GM23338 (cell line): ENCODE results near the gene CCN5. TPM values are rescaled to one million over a fixed set of nuclear protein-coding genes. Genes with fewer than 3 reads are reported as not detected.

Source experiments
- ATAC-seq: fragments of 200-7000 bp; cut with Tn5 transposase; 3 replicates; pipeline ENCODE4 v1.9.1; 2020
- DNase-seq: peaks from one replicate; pipeline ENCODE4 v3.0.0-alpha.2; 2015; ENCODE audit warnings: low spot score
- H2AFZ ChIP-seq: fragments of 200-600 bp; sonication (generic); 2 replicates; pipeline ENCODE4 v1.8.0; 2016; ENCODE audit warnings: antibody characterized with exemption, mild to moderate bottlenecking, moderate library complexity
- H3F3A ChIP-seq: fragments of 200-600 bp; sonication (generic); replicated peaks from 2 replicates; pipeline ENCODE4 v1.8.0; 2017; ENCODE audit warnings: antibody characterized with exemption, mixed run types, low read depth
- H3K27ac ChIP-seq: fragments of 200-600 bp; sonication (generic); 2 replicates; pipeline ENCODE4 v1.6.1; 2016; ENCODE audit warnings: low read depth
- H3K27me3 ChIP-seq: fragments of 200-600 bp; sonication (generic); 2 replicates; pipeline ENCODE4 v1.8.0; 2016; ENCODE audit warnings: mild to moderate bottlenecking, mixed run types, moderate library complexity; ENCODE audit not compliant: insufficient read depth
- H3K36me3 ChIP-seq: fragments of 200-600 bp; sonication (generic); 2 replicates; pipeline ENCODE4 v1.8.0; 2016; ENCODE audit warnings: mild to moderate bottlenecking; ENCODE audit not compliant: insufficient read depth
- H3K4me1 ChIP-seq: fragments of 200-600 bp; sonication (generic); 2 replicates; pipeline ENCODE4 v1.8.0; 2016; ENCODE audit warnings: mild to moderate bottlenecking, moderate library complexity; ENCODE audit not compliant: insufficient read depth
- H3K4me2 ChIP-seq: fragments of 200-600 bp; sonication (generic); 2 replicates; pipeline ENCODE4 v1.7.1; 2017; ENCODE audit warnings: mixed run types
- H3K4me3 ChIP-seq: fragments of 200-600 bp; sonication (generic); 2 replicates; pipeline ENCODE4 v1.6.1; 2016; ENCODE audit warnings: mixed run types
- H3K79me2 ChIP-seq: fragments of 200-600 bp; sonication (generic); replicated peaks from 2 replicates; pipeline ENCODE4 v1.8.0; 2017; ENCODE audit warnings: mild to moderate bottlenecking; ENCODE audit not compliant: insufficient read depth
- H3K9me2 ChIP-seq: fragments of 200-600 bp; sonication (generic); 2 replicates; pipeline ENCODE4 v1.8.0; 2017; ENCODE audit not compliant: insufficient read depth
- H4K20me1 ChIP-seq: fragments of 200-600 bp; sonication (generic); replicated peaks from 2 replicates; pipeline ENCODE4 v1.8.0; 2017; ENCODE audit warnings: mild to moderate bottlenecking; ENCODE audit not compliant: insufficient read depth
- H3K27ac Mint-ChIP-seq: 2 replicates; pipeline ENCODE4 v1.8.0; 2020; ENCODE audit warnings: inconsistent platforms, mild to moderate bottlenecking, moderate library complexity, mixed read lengths
- H3K27me3 Mint-ChIP-seq: 3 replicates; pipeline ENCODE4 v1.8.0; 2022; ENCODE audit warnings: low read depth, mild to moderate bottlenecking, moderate library complexity, mixed read lengths, inconsistent platforms; ENCODE audit not compliant: insufficient read depth, poor library complexity
- H3K36me3 Mint-ChIP-seq: 3 replicates; pipeline ENCODE4 v1.8.0; 2021; ENCODE audit warnings: low read depth, mild to moderate bottlenecking, inconsistent platforms, moderate library complexity, mixed read lengths
- H3K4me1 Mint-ChIP-seq: 3 replicates; pipeline ENCODE4 v1.8.0; 2020; ENCODE audit warnings: mild to moderate bottlenecking, inconsistent platforms, mixed read lengths
- H3K4me3 Mint-ChIP-seq: 3 replicates; pipeline ENCODE4 v1.8.0; 2021; ENCODE audit warnings: moderate library complexity, mild to moderate bottlenecking, inconsistent platforms, mixed read lengths
- H3K9me3 Mint-ChIP-seq: 3 replicates; pipeline ENCODE4 v1.8.0; 2020; ENCODE audit warnings: moderate library complexity, mild to moderate bottlenecking, inconsistent platforms, mixed read lengths
- CREB1 ChIP-seq: fragments of 250-450 bp; sonication (Bioruptor Pico); IDR thresholded peaks from 2 replicates; pipeline ENCODE4 v1.5.0; 2020; ENCODE audit warnings: low read depth, mild to moderate bottlenecking, moderate library complexity
- CTCF ChIP-seq, 2 experiments: fragments of 200-600 bp in 1 of 2; sonication (generic) in 1 of 2; conservative IDR thresholded peaks; 2 replicates each; pipeline versions ENCODE4 v1.5.1 to v1.6.1; 2016 to 2017; ENCODE audit warnings: antibody characterized with exemption in 2 of 2, low read depth in 2 of 2, mild to moderate bottlenecking in 2 of 2, moderate library complexity in 1 of 2
- NANOG ChIP-seq: IDR thresholded peaks from 2 replicates; pipeline ENCODE4 v1.6.1; 2016; ENCODE audit warnings: antibody characterized with exemption, borderline replicate concordance
- POLR2AphosphoS5 ChIP-seq: IDR thresholded peaks from 2 replicates; pipeline ENCODE4 v1.6.1; 2016; ENCODE audit warnings: antibody characterized with exemption, low read depth
- REST ChIP-seq: IDR thresholded peaks from one replicate; pipeline ENCODE4 v1.6.1; 2018; ENCODE audit warnings: antibody characterized with exemption; ENCODE audit not compliant: unreplicated experiment
- STAT1 ChIP-seq: IDR thresholded peaks from one replicate; pipeline ENCODE4 v1.6.1; 2016; ENCODE audit warnings: antibody characterized with exemption; ENCODE audit not compliant: unreplicated experiment
- ZNF331 ChIP-seq: fragments of 250-450 bp; sonication (Bioruptor Pico); IDR thresholded peaks from 2 replicates; pipeline ENCODE4 v1.5.0; 2020; ENCODE audit warnings: low read depth, mild to moderate bottlenecking, moderate library complexity
- ZNF462 ChIP-seq: fragments of 250-450 bp; sonication (Bioruptor Pico); IDR thresholded peaks from 2 replicates; pipeline ENCODE4 v1.5.0; 2020; ENCODE audit warnings: mild to moderate bottlenecking, moderate library complexity
- polyA plus RNA-seq: library from polyadenylated mRNA; unstranded; fragments of >200 nt; fragmentation: Nextera tagmentation; extraction: Ambion mirVana; gene quantifications from 2 replicates; pipeline ENCODE4 v1.2.1, GENCODE V29; 2016
- total RNA-seq: library from RNA; depleted of rRNA; stranded (reverse); fragments of >200 nt; shearing (Covaris generic); gene quantifications from 2 replicates; pipeline ENCODE4 v1.2.3, GENCODE V29; 2014

The CCN5 gene
- total and polyA plus RNA-seq, 2 experiments from 2014 or later = not detected

GRCh38 chr20:44691424-44692423, 23.4 kb upstream of the CCN5 start:
- Histone ChIP-seq H4K20me1 (no peaks in the 10 kb centered on the region), H3K9me2 (no peaks in the 10 kb centered on the region), H2AFZ (no peak overlapping the region), H3K27ac (no peak overlapping the region), H3K27me3 (no peaks in the 10 kb centered on the region), H3K4me1 (peaks cover 5% of the 10 kb centered on the region; the same call in 1 of the 2 replicates), H3K36me3 (no peaks in the 10 kb centered on the region), H3K79me2 (no peaks in the 10 kb centered on the region), H3K4me3 (no peak overlapping the region), H3F3A (no peaks in the 10 kb centered on the region), H3K4me2 (no peak overlapping the region)
- peaks cover 2% of the 10 kb centered on the region; the same call in 2 of the 3 replicates for H3K4me1 Mint-ChIP-seq
- H3K27ac Mint-ChIP-seq = no peak overlapping the region
- no peak for TF ChIP-seq STAT1
- TF ChIP-seq CTCF (conservative IDR thresholded peaks at IDR 0.05; ENCODE audit: low read depth in 2 of 2) = no peak
- no peak for TF ChIP-seq CREB1 (CRISPR knock-in tag)
- no peak for TF ChIP-seq NANOG
- no peak for TF ChIP-seq ZNF331
- H3K4me3 Mint-ChIP-seq = no peak overlapping the region
- no peak for ATAC-seq
- no peak for DNase-seq
- peaks cover 8% of the 10 kb centered on the region for H3K27me3 Mint-ChIP-seq
- peaks cover 3% of the 10 kb centered on the region; the same call in 1 of the 3 replicates for H3K9me3 Mint-ChIP-seq
- no peaks in the 10 kb centered on the region for H3K36me3 Mint-ChIP-seq

GRCh38 chr20:44692932-44693480, 22.2 kb upstream of the CCN5 start:
- no peaks in the 10 kb centered on the region for H3K36me3 Mint-ChIP-seq
- Histone ChIP-seq H3F3A (no peaks in the 10 kb centered on the region), H3K36me3 (no peaks in the 10 kb centered on the region), H3K4me3 (no peak overlapping the region), H3K27ac (no peak overlapping the region), H4K20me1 (no peaks in the 10 kb centered on the region), H3K4me1 (peaks cover 5% of the 10 kb centered on the region; the same call in 1 of the 2 replicates), H3K4me2 (no peak overlapping the region), H2AFZ (no peak overlapping the region; the same call in 1 of the 2 replicates), H3K27me3 (no peaks in the 10 kb centered on the region), H3K9me2 (no peaks in the 10 kb centered on the region), H3K79me2 (no peaks in the 10 kb centered on the region)
- peaks cover 3% of the 10 kb centered on the region; the same call in 1 of the 3 replicates for H3K9me3 Mint-ChIP-seq
- H3K4me3 Mint-ChIP-seq = no peak overlapping the region
- DNase-seq (no peak), ATAC-seq (no peak)
- peaks cover 8% of the 10 kb centered on the region for H3K27me3 Mint-ChIP-seq
- H3K27ac Mint-ChIP-seq = no peak overlapping the region
- H3K4me1 Mint-ChIP-seq = peaks cover 2% of the 10 kb centered on the region; the same call in 2 of the 3 replicates
- TF ChIP-seq REST (no peak), POLR2AphosphoS5 (no peak), ZNF462 (no peak)
